H1 (cell line): Measurements from ENCODE around the gene THOP1. TPM values are rescaled to one million over a fixed set of nuclear protein-coding genes. Genes with fewer than 3 reads are reported as not detected.

ENCODE experiments used
- ASH2L ChIP-seq: fragments of 200-600, 300-600 bp; sonication (generic); IDR thresholded peaks from one replicate; pipeline ENCODE4 v1.7.1; 2017; ENCODE audit warnings: low read length
- CTCF ChIP-seq, 3 experiments: IDR thresholded peaks; 1 replicate in 2 of 3; 2 replicates in 1 of 3; pipeline versions ENCODE4 v1.5.1 to v1.6.1; 2011; ENCODE audit warnings: low read length in 3 of 3, mild to moderate bottlenecking in 3 of 3, inconsistent platforms in 2 of 3, low read depth in 1 of 3, moderate library complexity in 1 of 3; ENCODE audit not compliant: insufficient read depth in 1 of 3; ENCODE audit errors: control extremely low read depth in 1 of 3
- HDAC2 ChIP-seq, 2 experiments: fragments of 300-600 bp in 1 of 2; sonication (generic) in 1 of 2; IDR thresholded peaks; 2 replicates each; pipeline ENCODE4 v1.6.1; 2011 to 2012; ENCODE audit warnings: low read depth in 2 of 2, low read length in 2 of 2, mild to moderate bottlenecking in 2 of 2, moderate library complexity in 2 of 2, borderline replicate concordance in 1 of 2, inconsistent platforms in 1 of 2
- KDM1A ChIP-seq: fragments of 200-600, 300-600 bp; sonication (generic); IDR thresholded peaks from 2 replicates; pipeline ENCODE4 v1.7.1; 2016; ENCODE audit warnings: mild to moderate bottlenecking, low read length, borderline replicate concordance
- NANOG ChIP-seq: IDR thresholded peaks from 2 replicates; pipeline ENCODE4 v1.6.1; 2011; ENCODE audit warnings: low read length, low read depth, mild to moderate bottlenecking, inconsistent platforms; ENCODE audit not compliant: insufficient read depth, poor library complexity, severe bottlenecking
- SAP30 ChIP-seq: fragments of 300-600 bp; sonication (generic); IDR thresholded peaks from 2 replicates; pipeline ENCODE4 v1.7.1; 2012; ENCODE audit warnings: low read length, moderate library complexity, mild to moderate bottlenecking, inconsistent platforms; ENCODE audit not compliant: insufficient read depth, insufficient replicate concordance
- polyA plus RNA-seq, 7 experiments: library from polyadenylated mRNA; depleted of rRNA in 3 of 7; stranded (reverse) in 5 of 7; unstranded in 2 of 7; fragments of >200 nt in 5 of 7; fragments of 200-250 nt in 2 of 7; gene quantifications; 1 replicate in 5 of 7; 2 replicates in 1 of 7; 4 replicates in 1 of 7; pipeline versions ENCODE4 v1.2.1 to v1.2.3, GENCODE V29; 2011 to 2013; ENCODE audit warnings: missing spikeins in 2 of 7, mixed read lengths in 2 of 7
- total RNA-seq: library from RNA; stranded (reverse); fragmentation: NEBNext Ultra II Directional; extraction: Animal tissue kit (Norgen Biotek cat#: 25700); gene quantifications from 2 replicates; pipeline ENCODE4 v1.2.1, GENCODE V29; 2021

THOP1 gene
- total and polyA plus RNA-seq, 2 of the 8 experiments (the other 6 are each of a cell fraction or from before 2014, with no cell fraction given): 136 to 159 TPM

GRCh38 chr19:2777952-2778683 is 7.2 kb upstream of the THOP1 start (continued):
- TF ChIP-seq CTCF (IDR thresholded peaks at IDR 0.05; ENCODE audit: control extremely low read depth in 1 of 3, insufficient read depth in 1 of 3, low read depth in 1 of 3, low read length in 3 of 3) (no peak), KDM1A (no peak), ASH2L (no peak), NANOG (no peak), HDAC2 (IDR thresholded peaks at IDR 0.05; ENCODE audit: borderline replicate concordance in 1 of 2, low read depth in 2 of 2, low read length in 2 of 2) (no peak), SAP30 (no peak)
